ENCODE measurements around the gene FAM171A1. TPM values are rescaled to one million over a fixed set of nuclear protein-coding genes. Genes with fewer than 3 reads are reported as not detected.
A peak's percentile ranks its signal among the peaks of the same experiment; 100 is the strongest.

The FAM171A1 gene
- total and polyA plus RNA-seq, 2 of the 13 experiments (the other 11 are each of a cell fraction or from before 2014, with no cell fraction given), result 21.5 to 34.7 TPM

GRCh38 chr10:15369256-15370211, 1.6 kb downstream of the FAM171A1 start (continued):
- TF ChIP-seq ZNF20 (CRISPR knock-in tag; IDR thresholded peaks at IDR 0.05) (0 out of 2 replicates have a peak, but pooled peaks have one; percentile 58), ZFX (CRISPR knock-in tag; IDR thresholded peaks at IDR 0.05; ENCODE audit: low read depth) (peak; percentile 57), XRCC5 (optimal IDR thresholded peaks at IDR 0.05; ENCODE audit: low read length) (no peak), ZSCAN12 (CRISPR knock-in tag; IDR thresholded peaks at IDR 0.05) (no peak), ZNF678 (CRISPR knock-in tag; IDR thresholded peaks at IDR 0.05) (no peak), ZNF737 (CRISPR knock-in tag; IDR thresholded peaks at IDR 0.05; ENCODE audit: borderline replicate concordance) (no peak), AHR (CRISPR knock-in tag; IDR thresholded peaks at IDR 0.05) (no peak), ZNF503 (CRISPR knock-in tag; IDR thresholded peaks at IDR 0.05) (no peak), TAF1 (CRISPR knock-in tag; IDR thresholded peaks at IDR 0.05) (peak; percentile 34)
